GM21423 (cell line): Measurements from ENCODE around the gene ADK.
A peak's percentile ranks its signal among the peaks of the same experiment; 100 is the strongest.

Experiments used
- ATAC-seq: cut with Tn5 transposase; IDR thresholded peaks from one replicate; pipeline ENCODE4 v1.9.1; 2021; ENCODE audit warnings: mild to moderate bottlenecking, moderate library complexity; ENCODE audit not compliant: unreplicated experiment

ADK gene

GRCh38 chr10:74640134-74640921, 489.3 kb downstream of the ADK start:
- ATAC-seq = no peak

DNA sequence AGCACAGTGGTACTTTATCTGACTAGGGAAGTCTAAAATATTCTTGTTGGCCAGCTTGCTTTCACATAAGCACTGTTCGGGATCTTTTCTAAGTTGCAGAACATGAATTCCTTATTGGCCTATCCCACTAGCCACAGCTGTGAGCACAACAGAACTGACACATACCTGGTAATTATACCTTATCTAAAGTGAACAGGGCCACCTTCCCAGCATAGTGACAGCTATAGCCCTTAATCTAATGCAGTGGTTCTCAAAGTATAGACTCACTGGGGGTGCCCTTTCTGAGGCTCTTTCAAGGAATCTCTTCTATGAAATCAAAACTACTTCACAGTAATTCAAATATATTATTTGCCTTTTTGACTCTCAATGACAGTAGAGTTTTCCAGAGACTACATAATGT, 490.6 kb downstream of the ADK start:
- ATAC-seq = no peak

- no peak for ATAC-seq
Measured at GRCh38 chr10:74642901-74643595, 492.0 kb downstream of the ADK start.

GRCh38 chr10:74643596-74643975, 492.6 kb downstream of the ADK start:
- no peak for ATAC-seq

GRCh38 chr10:74644738-74645137, 493.7 kb downstream of the ADK start:
- no peak for ATAC-seq

- no peak for ATAC-seq
Measured at GRCh38 chr10:74645692-74646091, 494.7 kb downstream of the ADK start.

DNA sequence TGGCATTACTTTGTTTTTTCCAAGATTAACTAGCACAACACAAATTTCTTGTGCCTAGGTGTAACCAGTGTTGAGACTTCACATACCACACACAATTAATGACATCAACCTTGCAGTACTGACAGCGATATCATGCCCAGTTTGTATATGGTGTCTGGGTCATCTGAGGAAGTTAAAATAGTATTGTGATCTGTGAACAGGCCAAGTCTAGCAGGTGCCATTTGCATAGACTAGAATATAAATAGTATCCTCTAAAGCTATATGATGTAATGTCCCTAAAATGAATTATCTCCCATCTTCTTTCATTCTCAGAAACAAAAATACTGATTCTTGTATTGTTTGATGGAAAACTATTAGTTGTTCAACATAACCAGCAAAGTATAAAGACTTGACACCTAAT, 499.6 kb downstream of the ADK start:
- no peak for ATAC-seq

DNA sequence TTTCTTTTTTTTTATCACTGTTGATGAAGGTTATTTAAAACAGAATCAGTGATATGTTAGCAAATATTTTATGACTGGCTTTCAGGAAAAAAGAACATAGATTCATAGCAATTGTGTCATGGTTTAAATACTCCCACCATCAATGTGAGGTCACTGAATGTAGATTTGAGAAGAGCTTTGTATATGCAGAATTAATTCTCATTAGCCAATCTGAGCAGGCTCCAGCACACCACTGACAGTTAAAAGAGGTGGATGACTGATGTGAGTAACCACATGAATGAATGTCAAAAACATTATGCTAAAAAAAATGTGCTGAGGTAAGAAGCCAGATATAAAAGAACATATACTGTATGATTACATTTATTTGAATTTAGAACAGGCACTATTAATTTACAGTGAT, 500.5 kb downstream of the ADK start:
- no peak for ATAC-seq

GRCh38 chr10:74652664-74653063, 501.6 kb downstream of the ADK start:
- ATAC-seq = no peak

DNA sequence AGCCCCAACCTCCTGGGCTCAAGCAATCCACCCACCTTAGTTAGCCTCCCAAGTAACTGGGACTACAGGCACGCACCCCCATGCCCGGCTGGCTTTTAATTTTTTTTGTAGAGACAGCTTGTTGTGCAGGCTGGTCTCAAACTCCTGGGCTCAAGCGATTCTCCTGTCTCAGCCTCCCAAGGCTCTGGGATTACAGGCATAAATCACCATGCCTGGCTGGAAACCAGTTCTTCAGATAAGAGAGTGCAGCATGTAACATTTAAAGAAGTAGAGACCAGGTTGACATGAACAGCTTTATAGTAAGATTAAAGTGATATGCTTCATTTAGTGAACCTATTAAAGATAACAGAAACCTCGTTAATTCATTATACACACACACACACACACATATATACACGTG, 507.5 kb downstream of the ADK start:
- no peak for ATAC-seq

DNA sequence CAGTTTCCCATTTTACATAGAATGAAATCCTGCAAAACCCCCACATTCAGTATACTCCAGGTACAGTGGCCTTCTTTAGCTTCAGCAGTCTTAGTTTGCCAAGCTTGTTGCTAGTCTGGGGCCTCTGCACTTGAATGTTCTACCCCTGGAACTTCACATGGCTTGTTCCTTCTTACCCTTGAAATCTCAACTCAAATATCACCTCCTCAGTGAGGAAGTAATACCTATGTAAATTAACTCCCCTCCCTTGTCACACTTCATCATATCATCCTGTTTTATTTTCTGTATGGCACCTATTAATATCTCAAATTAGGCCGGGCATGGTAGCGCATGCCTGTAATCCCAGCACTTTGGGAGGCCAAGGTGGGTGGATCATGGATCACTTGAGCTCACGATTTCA, 511.6 kb downstream of the ADK start:
- no peak for ATAC-seq

GRCh38 chr10:74669210-74669609, 518.2 kb downstream of the ADK start:
- ATAC-seq = no peak

DNA sequence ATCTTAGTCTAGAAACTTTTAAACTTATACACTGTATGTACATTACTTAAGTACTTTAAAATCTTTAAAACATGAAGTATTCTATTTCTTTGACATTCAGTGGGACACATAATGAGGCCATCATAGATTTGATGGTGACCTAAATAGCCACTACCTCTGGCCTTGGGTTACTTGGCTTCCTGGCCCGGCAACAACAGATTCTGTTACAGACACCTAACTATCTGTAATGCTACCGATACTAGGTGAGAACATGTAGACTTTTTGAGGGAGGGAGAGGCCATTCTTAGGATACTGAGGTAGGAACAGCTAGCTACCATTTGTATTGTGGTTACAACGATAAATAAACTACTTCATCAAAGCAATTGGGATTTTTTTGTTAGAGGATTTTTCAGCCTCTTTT, 520.7 kb downstream of the ADK start:
- no peak for ATAC-seq

DNA sequence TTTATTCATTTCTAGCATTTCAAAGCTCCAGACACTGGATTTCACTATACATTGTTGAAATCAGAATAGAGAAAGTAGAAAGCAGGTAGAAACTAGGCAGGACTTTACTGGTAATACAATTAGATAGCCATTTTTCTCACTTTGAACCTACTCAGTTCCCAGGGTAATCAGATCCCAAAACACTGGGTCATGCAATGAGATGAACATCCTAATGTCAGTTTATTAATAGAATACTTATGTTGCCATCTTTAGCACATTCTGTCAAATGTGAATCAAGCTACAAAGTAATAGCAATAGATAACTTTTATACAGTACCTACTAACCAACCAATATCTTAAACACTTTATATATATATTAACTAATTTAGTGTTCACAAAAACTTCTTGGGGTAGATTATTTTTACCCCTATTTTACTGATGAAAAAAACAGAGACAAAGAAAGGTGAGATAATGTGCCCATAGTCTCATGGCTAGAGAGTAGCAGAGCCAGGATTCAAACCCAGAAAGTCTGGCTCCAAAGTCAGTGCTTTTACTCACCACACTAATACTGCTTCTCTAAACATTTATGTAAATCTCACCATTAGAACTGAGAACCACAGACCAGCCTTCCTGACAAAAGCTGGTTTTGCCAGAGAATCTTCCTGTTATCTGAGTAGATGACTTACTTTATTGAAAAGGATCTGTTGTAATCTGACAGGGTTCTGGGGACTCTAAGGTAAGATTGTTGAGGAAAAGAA, 521.6 kb downstream of the ADK start:
- no peak for ATAC-seq

GRCh38 chr10:74674927-74675326, 523.9 kb downstream of the ADK start:
- ATAC-seq = no peak

- ATAC-seq = no peak
Measured at GRCh38 chr10:74675484-74675883, 524.5 kb downstream of the ADK start.

DNA sequence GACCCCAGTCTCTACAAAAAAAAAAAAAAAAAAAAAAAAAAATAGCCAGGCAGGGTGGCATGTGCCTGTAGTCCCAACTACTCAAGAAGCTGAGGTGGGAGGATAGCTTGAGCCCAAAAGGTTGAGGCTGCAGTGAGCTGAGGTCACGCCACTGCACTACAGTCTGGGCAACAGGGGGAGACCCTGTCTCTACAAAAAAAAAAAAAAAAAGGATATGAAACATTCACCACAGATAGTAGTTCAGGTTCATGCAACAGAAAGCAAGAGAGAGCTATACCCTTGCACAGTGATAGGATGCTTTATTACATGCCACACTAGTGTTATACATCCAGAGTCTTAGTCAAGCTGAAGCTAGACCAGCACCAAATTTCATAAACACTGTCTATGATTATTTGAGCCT, 526.9 kb downstream of the ADK start:
- peak; percentile 89 for ATAC-seq

DNA sequence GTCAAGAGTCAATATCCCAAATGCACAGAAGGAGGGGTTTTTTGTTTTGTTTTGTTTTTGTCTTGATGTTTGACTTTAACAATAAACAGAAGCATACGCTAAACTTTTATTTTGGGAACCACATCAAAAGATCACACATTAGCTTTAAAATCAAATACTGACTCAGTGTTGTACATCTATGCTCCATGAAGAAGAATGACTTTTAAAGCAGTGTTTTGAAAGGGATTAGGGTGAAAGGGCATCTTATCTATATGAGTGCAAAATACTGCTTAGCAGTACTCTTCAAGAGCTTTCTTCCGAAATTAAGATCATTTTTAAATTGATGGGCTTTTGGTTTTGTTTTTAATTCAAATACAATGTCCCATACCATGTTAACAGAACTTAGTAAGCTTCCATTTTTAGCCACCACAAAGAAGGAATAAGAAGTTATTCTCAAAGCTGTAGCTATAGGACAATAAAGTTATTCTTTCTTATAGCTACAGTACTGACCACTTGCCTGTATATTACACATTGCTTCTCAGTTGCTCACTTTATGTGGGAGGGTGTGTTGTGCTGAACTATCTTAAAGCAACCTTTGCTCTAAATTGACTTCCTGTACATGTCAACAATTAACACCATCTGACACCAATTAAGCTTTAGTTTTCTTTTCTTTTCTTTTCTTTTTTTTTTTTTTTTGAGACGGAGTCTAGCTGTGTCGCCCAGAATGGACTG, 531.1 kb downstream of the ADK start:
- ATAC-seq = no peak

GRCh38 chr10:74683067-74683466, 532.0 kb downstream of the ADK start:
- ATAC-seq = no peak

GRCh38 chr10:74683621-74684364, 532.8 kb downstream of the ADK start:
- no peak for ATAC-seq

DNA sequence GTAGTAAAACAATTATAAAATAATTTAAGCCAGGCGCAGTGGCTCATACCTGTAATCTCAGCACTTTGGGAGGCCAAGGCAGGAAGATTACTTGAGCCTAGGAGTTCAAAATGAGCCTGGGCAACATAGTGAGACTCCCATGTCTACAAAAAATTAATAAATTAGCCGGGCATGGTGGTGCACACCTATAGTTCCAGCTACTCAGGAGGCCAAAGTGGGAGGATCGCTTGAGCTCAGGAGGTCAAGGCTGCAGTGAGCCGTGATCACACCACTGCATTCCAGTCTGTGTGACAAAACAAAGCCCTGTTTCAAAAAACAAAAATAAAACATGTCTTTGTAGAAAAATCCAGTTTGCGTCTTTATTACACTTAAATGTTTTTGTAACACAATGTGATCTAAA, 533.4 kb downstream of the ADK start:
- ATAC-seq = no peak
